Epithelial cell of proximal tubule (primary cell): ENCODE data around the gene RFC2. TPM values are rescaled to one million over a fixed set of nuclear protein-coding genes. Genes with fewer than 3 reads are reported as not detected.

Source experiments
- DNase-seq: peaks from one replicate; pipeline ENCODE4 v3.0.0-alpha.2; 2011; ENCODE audit warnings: low read depth
- H3K4me3 ChIP-seq: 2 replicates; pipeline ENCODE4 v1.5.1; 2011; ENCODE audit warnings: low read depth, mild to moderate bottlenecking, low read length
- total RNA-seq: library from RNA; depleted of rRNA; stranded (reverse); fragments of >200 nt; gene quantifications from 2 replicates; pipeline ENCODE4 v1.2.3, GENCODE V29; 2015
- TF ChIP-seq, protein P1 (sequence below): conservative IDR thresholded peaks from 2 replicates; pipeline ENCODE4 v1.5.1; 2012; ENCODE audit warnings: low read depth, mild to moderate bottlenecking, low read length

Gene RFC2
- total RNA-seq, 1 donor from 2014 or later = 49.6 TPM

DNA sequence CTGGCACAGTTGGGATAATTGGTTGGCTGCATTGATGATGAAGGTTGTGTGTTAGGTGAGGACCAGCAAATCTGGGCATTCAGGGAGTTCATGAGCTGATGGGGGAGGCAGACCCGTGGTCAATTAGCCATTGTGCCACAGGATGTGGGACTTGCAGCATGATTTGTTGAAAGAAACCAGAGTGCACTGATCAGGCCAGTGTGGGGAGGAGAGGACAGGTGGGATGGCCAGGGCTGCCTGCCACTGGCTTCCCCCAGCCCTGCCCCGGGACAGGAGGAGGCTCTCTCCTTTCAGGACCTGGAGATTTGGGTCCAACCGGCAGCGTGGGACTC, 39.3 kb upstream of the RFC2 start:
- no peak for DNase-seq
- TF ChIP-seq, protein P1, sequence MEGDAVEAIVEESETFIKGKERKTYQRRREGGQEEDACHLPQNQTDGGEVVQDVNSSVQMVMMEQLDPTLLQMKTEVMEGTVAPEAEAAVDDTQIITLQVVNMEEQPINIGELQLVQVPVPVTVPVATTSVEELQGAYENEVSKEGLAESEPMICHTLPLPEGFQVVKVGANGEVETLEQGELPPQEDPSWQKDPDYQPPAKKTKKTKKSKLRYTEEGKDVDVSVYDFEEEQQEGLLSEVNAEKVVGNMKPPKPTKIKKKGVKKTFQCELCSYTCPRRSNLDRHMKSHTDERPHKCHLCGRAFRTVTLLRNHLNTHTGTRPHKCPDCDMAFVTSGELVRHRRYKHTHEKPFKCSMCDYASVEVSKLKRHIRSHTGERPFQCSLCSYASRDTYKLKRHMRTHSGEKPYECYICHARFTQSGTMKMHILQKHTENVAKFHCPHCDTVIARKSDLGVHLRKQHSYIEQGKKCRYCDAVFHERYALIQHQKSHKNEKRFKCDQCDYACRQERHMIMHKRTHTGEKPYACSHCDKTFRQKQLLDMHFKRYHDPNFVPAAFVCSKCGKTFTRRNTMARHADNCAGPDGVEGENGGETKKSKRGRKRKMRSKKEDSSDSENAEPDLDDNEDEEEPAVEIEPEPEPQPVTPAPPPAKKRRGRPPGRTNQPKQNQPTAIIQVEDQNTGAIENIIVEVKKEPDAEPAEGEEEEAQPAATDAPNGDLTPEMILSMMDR = no peak
- no peak overlapping the region for H3K4me3 ChIP-seq

DNA sequence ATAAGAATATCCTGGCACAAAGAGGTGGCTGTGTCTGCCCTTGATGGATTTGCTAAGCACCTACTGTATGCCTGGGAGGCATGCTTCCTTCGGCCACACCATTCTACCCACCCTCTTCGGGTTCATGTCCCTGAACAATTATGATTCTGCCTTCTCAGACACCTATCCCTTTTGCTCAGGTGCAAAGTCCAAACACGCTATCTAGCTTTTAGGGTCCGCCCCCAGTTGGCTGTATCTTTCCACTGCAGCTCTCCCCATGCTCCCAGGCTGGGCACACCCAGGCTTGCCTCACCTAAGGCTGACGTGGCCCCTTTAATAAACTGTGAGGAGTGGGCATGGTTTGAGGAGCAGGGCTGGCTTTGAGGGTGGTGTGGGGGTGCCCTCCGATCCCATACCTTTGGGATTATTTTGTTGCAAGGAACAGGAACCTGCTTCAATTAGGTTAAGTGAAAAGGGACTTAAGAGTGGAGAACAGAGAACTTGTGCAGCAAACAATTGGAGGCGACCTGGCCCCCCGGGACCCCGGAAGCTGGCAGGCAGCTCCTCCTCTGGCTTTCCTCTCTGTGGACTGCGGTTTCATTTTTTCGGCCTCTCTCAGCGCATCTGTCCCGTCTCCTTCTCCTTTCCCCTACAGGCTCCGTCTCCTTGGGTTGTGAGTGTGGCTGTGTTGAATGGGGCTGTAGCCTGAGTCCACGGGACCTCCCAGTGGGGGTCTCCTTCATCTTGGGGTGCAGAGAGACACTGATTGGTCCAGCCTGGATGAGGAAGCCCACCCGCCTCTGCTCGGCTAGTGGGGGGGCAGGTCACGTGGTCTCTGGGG, 38.8 kb upstream of the RFC2 start:
- DNase-seq = no peak
- TF ChIP-seq, protein P1 = no peak
- H3K4me3 ChIP-seq = no peak overlapping the region

DNA sequence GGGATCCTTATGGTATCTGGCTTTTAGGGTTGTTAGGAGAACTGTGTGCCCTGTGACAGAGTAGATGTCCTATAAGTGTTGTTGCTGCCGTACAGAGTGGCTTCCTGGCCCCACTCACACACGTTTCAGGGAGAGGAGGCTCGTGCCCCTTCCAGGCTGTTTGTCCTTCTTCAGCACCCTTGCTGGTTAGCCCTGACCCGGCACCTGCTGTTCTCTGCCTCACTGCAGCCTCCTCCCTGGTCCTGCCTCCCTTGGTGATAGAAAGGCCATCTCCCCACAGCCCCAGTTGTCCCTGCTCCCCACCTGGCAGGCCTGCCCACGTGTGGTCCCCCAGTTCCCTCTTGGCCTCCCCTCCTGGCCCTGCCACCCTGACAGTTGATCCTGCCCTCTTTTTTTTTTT, 37.3 kb upstream of the RFC2 start:
- H3K4me3 ChIP-seq = no peak overlapping the region
- TF ChIP-seq, protein P1 = no peak
- DNase-seq = no peak

DNA sequence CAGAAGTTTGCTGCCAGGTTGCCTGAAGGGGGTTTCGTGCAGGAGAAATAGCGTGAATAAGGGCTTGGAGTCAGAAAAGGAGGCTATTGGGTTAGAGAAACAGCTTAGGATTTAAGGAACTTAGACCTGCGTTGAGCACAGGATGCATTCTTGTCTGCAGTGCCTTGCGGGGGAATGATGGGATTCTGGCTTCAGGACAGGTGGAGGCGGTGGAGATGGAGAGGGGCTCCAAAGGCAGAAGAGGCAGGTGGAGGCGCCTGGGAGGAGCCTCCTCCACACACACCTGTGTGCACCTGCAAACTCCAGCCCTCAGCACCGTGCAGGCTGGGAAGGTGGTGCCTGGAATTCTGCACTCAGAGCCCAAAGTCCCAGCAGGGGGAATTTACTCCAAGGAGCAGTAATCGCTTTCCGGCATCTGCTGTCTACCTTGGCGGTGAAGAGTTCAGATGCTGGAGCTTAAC, 36.8 kb upstream of the RFC2 start:
- DNase-seq = no peak
- TF ChIP-seq, protein P1 = no peak
- peak overlapping the region; percentile 81 for H3K4me3 ChIP-seq

DNA sequence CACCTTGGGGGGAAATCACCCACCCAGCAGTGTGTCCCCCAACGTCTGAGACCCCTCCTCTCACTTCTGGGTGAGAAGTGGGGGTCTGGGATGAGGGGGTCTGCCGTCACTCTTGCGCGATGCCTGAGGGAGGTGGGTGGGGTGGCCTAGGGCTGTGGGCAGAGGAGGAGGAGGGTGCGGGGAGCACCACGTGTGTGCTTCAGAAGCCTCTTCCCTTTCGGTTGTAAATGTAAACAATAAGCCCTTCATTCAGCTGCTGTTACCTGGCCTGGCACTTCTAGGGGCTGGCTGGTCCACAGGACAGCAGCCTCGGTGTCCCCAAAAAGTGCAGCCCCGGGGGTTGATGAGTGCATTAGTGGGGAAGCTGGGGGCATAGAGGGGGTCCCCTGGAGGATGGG, 36.4 kb upstream of the RFC2 start:
- DNase-seq = no peak
- H3K4me3 ChIP-seq = peak overlapping the region; percentile 81
- TF ChIP-seq, protein P1 = no peak

DNA sequence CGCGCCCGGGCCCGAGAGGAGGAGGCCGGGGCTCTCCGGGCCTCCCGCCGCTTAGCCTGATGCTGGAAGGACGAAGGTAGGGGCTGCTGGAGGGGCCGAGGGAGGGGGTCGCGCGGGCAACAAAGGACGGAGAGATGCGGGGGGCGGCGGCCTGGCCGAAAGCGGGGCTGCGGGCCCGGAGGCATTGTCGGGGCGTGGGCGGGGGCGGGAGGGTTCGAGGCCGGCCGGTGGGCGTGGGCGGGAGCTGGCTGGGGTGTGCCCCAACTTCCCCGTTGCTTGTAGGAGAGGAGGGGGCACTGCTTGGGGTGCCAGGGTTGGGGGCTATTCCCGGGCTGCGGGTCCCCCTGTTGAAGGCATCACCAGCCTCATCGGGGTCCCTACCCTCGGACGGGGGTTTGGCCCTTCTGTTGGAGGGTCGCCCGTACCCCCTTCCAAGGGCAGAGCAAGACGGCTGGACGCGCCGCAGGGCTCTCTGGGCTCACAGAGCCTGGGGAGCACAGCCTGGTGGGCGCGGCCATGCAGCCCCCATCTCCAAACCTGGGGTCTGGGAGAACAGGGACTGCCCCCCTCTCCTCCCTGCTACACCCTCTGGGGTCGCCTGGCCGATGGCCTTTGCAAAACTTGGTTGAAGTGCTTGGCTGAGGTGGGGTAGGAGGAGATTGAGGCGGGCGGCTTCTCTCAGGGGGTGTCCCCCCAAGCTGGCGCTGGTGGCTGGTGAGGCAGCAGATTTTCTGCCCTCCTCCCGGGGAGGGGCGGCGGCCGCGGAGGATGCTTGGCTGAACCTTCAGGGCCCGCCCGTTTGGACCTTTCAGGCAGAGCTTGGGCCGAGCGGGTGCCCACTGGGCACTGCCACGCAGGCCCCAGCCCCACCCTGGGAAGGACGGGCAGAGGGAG, 35.7 kb upstream of the RFC2 start:
- H3K4me3 ChIP-seq = peak overlapping the region; percentile 81
- DNase-seq = no peak
- TF ChIP-seq, protein P1 = no peak
